HG03558 (cell line): ENCODE measurements around the gene SERPINB8.

Experiments used
- ATAC-seq: cut with Tn5 transposase; IDR thresholded peaks from one replicate; pipeline ENCODE4 v1.9.1; 2021; ENCODE audit warnings: moderate number of reproducible peaks; ENCODE audit not compliant: unreplicated experiment; ENCODE audit errors: extremely low read depth

SERPINB8 gene

GRCh38 chr18:63963615-63964256 lies 6.1 kb upstream of the SERPINB8 start:
- ATAC-seq = no peak

- no peak for ATAC-seq
Observed at GRCh38 chr18:63964908-63965307, 5.0 kb upstream of the SERPINB8 start.

GRCh38 chr18:63965716-63966330 lies 4.1 kb upstream of the SERPINB8 start:
- no peak for ATAC-seq

GRCh38 chr18:63970809-63971205 lies 926 bp downstream of the SERPINB8 start:
- ATAC-seq = no peak

GRCh38 chr18:63971320-63972001 lies 1.6 kb downstream of the SERPINB8 start:
- no peak for ATAC-seq

GRCh38 chr18:63972002-63972376 lies 2.1 kb downstream of the SERPINB8 start:
- no peak for ATAC-seq

GRCh38 chr18:63974991-63975390 lies 5.1 kb downstream of the SERPINB8 start:
- no peak for ATAC-seq

- ATAC-seq = no peak
Observed at GRCh38 chr18:63975628-63976027, 5.7 kb downstream of the SERPINB8 start.

- ATAC-seq = no peak
Observed at GRCh38 chr18:63977040-63977439, 7.2 kb downstream of the SERPINB8 start.

GRCh38 chr18:63979409-63979920 lies 9.6 kb downstream of the SERPINB8 start:
- no peak for ATAC-seq

- no peak for ATAC-seq
Observed at GRCh38 chr18:63980027-63980426, 10.1 kb downstream of the SERPINB8 start.

GRCh38 chr18:63980896-63981460 lies 11.1 kb downstream of the SERPINB8 start:
- ATAC-seq = no peak

- ATAC-seq = no peak
Observed at GRCh38 chr18:63981719-63982118, 11.8 kb downstream of the SERPINB8 start.

- ATAC-seq = no peak
Observed at GRCh38 chr18:63982361-63982760, 12.5 kb downstream of the SERPINB8 start.

- ATAC-seq = no peak
Observed at GRCh38 chr18:63986885-63987284, 17.0 kb downstream of the SERPINB8 start.

GRCh38 chr18:63987743-63988142 lies 17.9 kb downstream of the SERPINB8 start:
- no peak for ATAC-seq

GRCh38 chr18:63992751-63993150 lies 22.9 kb downstream of the SERPINB8 start:
- ATAC-seq = no peak

- no peak for ATAC-seq
Observed at GRCh38 chr18:63994783-63995399, 25.0 kb downstream of the SERPINB8 start.

GRCh38 chr18:63997041-63997440 lies 27.2 kb downstream of the SERPINB8 start:
- no peak for ATAC-seq

- ATAC-seq = no peak
Observed at GRCh38 chr18:63997606-63998005, 27.7 kb downstream of the SERPINB8 start.

GRCh38 chr18:63999871-64000270 lies 30.0 kb downstream of the SERPINB8 start:
- no peak for ATAC-seq
